GM21529 (cell line): ENCODE results near the gene SOX8.
"Not testable (repeated sequence)": the region's sequence is repeated elsewhere in the genome, so short reads cannot be mapped to it uniquely, and the experiment has no call there.

Experiments used
- ATAC-seq: cut with Tn5 transposase; IDR thresholded peaks from one replicate; pipeline ENCODE4 v1.9.1; 2021; ENCODE audit not compliant: unreplicated experiment

The SOX8 gene

DNA sequence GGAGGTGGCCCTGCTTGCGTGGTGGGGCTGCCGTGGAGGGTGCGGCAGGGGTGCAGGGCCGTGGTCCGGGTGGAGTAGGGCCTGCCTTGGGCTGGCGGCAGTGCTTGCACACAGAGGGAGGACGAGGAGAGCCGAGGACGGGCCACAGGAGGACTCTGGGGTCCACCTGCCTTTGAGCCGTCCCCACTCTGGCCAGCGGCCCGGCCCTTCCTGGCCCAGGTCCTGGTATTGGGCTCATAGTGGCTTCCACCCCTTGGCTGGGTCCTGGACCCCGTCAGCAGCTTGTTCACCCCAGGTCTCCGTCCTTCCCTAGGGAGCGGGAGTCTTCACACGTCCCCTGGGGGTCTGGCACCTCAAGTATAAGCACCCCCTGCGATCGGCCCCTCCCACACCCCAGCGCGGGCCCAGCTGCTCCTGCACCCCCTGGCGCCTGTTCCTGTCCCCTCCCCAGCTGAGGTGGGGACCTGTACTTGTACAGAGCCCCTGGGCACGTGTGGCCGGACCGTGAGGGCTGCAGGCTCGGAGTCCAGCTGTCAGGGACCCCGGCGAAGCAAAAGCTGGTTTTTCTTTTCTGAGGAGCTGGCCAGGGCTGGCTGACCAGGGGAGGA is 40.1 kb downstream of the SOX8 start:
- ATAC-seq = no peak

DNA sequence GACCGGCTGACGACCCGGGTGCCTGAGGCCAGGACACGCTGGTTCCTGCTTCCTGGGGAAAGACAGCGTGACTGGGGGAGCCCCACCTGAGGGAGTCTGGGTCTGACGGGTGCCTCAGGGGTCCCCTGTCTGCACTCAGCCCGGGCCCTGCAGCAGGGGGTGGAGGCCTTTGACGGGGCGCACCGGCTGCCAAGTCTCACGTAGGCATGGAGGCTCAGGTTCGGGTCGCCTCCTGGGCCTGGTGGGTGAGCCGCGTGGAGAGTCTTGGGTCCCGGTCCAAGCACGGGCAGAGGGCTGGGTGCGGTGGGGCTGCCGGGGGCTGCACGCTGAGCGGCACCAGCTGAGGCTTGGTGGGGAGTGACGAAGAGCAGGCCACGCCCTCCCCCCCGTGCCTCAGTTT is 40.9 kb downstream of the SOX8 start:
- ATAC-seq = no peak

DNA sequence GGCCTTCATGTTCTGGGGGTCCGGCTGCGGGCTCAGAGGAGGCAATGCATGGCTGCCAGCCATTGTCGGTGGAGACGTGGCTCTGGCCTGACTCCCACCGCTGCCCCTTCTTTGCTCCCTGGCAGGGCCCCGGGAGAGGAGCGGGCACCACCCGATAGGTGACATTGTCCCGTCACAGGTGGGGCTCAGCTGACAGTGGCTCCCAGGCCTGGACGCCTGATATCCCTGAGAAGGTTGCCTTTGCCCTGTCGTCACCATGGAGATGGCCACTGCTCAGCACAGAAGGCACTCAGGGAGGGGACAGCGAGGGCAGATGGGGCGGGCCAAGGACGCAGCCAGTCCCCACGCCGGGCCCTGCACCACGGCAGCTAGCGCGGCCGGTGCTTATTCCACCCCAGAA is 42.6 kb downstream of the SOX8 start:
- ATAC-seq = no peak

DNA sequence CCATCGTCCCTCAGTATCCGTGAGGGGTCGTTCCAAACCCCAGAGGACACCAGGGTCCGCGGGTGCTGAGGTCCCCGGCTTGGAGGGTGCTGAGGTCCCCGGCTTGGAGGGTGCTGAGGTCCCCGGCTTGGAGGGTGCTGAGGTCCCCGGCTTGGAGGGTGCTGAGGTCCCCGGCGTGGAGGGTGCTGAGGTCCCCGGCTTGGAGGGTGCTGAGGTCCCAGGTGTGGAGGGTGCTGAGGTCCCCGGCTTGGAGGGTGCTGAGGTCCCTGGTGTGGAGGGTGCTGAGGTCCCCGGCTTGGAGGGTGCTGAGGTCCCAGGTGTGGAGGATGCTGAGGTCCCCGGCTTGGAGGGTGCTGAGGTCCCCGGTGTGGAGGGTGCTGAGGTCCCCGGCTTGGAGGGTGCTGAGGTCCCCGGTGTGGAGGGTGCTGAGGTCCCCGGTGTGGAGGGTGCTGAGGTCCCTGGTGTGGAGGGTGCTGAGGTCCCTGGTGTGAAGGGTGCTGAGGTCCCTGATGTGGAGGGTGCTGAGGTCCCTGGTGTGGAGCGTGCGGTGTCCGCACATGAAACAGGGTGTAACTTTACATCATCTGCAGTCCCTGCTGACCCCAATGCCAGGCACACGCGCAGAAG is 43.7 kb downstream of the SOX8 start:
- not testable (repeated sequence) for ATAC-seq

DNA sequence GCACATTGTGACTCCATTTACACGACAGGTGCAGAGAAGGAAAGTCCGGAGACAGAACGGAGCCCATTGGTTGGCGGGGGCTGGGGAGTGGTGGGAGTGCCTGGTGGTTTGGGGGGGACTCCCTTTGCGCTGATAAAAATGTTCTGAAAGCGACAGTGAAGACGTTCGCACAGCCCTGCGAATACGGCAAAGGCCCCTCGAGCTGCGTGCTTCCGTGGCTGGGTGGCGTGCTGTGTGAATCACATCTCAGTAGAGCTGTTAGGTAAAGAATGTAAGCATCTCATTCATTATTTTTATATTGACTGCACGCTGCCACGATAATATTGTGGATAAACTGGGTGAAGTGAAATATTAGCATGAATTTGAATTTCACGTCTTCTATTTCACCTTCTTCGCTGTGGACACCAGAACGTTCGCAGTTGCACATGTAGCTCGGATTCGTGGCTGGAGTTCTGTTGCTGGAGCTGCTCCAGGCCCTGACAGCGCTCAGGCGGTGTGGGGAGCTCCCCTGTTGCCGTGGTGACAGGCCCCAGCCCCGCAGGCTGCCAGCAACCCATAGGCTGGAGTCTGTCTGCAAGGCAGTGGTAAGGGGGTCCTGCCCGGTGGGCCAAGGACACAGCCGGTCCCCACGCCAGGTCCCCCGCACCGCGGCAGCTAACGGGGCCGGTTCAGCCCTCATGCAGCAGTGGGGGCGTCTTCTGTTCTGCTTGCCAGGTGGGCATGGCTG is 44.6 kb downstream of the SOX8 start:
- ATAC-seq = no peak

DNA sequence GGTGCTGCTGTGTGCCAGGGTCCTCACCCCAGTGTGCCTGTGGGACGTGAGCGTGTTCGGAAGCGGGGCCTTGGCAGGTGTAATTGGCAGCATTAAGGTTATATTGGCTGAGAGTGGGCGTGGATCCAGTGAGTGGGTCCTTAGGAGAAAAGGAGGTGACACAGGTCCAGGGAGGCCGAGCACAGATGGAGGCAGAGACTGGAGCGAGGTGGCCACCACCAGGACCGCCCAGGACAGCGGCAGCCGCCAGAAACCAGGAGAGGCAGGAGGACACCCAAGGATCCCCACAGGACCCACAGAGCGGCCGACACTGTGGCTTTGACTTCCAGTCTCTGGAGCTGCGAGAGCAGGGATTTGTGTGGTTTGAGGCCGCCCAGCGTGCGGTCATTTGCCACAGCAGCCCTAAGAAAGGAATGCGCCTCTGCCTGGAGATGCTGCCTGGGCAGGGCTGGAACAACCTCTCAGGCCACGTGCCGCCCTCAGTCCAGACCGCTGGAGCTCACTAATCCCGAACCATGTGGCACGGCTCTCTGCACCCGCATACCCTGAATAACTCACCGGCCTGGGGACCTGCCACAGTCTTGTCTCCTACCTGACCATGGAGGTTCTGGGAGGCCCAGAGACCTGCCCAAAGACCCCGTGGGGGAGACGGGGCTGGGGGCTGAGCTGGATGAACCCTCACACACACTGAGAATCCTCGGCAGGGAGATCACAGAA is 45.4 kb downstream of the SOX8 start:
- ATAC-seq = no peak

DNA sequence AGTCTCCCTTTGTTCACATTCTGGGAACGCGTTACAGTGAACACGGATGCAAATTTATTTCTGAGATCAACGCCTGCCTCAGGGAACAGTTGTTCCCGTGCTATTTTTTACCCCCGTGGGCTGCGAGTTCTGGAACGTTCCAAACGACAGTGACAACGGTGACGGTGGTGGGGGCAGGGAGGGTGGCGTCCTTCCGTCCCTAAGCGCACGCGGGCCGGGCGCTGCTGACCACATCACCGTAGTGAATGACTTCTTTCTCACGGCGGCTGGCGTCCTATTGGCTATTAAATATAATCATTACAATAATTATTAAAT is 45.9 kb downstream of the SOX8 start:
- no peak for ATAC-seq

DNA sequence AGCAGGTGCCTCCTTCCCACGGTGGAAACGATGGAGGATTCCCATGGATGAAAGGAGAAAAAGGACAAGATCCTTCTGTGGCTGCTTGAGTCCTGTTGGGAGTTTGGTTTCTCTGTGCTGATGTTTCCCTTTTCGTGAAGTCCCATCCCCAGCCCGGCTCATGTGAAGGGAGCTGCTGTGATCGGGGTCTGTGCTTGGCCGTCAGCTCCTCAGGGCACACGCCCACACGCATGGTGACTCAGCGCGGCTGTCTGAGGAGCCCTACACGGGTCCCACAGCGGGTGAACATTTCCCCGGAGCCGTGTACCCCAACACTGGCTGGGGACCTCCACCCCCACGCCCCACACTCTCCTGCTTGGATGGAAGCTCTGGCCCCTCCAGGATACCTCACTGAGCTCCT is 46.5 kb downstream of the SOX8 start:
- ATAC-seq = no peak

DNA sequence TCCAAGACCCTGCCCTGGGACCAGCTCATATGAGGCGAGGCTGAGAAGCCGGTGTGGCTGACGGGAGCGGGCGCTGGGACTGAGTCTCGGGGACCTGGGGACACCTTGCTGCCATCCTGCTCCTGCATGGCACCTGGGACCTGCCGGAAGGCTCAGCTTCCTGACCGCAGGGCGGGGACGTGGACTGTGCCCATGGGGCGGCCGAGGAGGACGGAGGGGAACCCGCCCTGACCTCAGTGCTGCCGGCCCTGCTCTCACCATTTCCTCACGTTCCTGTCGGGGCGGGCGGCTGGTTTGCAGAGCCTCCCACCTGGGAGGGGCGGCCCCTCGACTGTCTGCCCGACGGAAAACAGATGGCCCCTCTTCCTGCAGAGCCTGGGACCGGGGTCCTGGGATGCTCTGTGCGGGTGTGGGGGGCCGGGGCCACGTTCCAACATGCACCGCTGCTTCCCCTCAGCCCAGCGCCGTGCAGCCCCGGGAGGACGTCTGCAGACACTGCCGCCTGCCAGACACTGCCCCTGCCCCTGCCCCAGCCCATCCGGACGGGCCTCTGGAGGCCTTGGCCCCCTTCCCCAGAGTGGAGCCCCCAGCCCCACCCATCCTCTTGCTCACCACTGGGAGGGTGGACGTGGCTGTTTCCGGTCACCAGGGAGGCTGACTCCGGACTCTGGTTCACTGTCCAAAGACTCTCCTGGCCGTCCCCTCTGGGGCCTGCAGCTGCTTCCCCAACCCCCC is 47.1 kb downstream of the SOX8 start:
- no peak for ATAC-seq

DNA sequence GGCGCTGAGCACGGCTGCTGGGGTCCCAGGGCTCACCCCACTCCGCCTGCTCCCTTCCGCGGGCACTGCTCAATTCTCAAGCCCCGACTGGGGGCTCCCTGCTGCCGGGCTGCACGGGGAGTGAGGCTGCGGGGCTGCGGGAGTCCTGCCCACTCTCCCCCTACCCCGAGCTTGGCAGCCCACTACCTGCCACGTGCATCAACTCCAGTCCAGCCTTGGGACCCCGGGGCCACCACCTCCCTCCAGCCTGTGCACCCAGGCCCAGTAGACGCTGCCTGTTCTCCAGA is 47.6 kb downstream of the SOX8 start:
- no peak for ATAC-seq

DNA sequence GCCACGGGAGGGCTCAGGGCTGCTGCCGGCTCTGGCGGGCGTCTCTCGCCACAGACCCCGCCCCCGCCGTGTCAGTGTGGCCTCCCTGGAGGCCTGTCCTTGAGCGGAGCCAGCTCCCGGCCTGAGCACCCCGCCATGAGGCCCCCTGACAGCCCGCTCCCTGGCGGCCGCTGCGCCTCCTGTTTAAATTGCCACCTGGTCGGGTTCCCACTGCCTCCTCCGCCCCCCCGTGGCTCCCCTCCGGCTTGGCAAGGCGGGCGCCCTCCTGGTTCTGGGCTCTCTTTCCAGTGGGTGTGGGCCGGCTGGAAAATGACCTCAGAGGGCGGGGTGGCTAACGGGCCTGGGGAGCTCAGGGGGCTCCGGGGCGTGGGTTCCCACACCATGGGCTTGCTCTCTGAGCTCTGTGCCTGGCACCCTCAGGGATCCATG is 48.9 kb downstream of the SOX8 start:
- ATAC-seq = no peak

DNA sequence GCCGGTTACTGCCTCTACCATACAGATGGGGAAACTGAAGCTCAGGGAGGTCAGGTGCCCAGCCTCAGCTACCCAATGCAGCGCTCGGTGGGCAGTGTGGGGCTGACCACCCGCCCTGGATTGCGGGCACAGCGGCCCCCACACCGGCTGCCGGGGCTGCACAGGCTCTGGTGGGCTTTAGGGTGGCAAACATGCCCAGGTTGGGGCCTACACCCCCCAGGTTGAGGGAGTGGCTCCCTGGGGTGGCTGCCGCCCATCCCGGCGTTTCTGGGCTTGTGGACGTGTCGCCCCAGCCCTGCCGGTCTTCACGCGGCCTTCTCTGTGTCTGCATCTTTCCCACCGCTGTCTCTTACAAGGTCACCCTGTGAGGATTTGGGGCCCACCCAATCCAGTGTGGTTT is 50.1 kb downstream of the SOX8 start:
- ATAC-seq = no peak

DNA sequence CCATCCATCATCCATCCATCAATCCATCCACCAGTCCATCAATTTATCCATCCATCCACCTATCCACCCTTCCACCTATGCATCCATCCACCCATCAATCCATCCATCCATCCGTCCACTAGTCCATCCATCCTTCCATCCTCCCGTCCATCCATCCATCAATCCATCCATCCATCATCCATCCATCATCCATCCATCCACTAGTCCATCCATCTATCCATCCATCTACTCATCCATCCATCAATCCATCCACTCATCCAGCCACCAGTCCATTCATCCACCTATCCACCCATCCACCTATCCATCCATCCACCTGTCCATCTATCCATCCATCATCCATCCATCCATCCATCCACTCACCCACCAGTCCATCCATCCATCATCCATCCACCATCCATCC is 51.0 kb downstream of the SOX8 start:
- no peak for ATAC-seq

DNA sequence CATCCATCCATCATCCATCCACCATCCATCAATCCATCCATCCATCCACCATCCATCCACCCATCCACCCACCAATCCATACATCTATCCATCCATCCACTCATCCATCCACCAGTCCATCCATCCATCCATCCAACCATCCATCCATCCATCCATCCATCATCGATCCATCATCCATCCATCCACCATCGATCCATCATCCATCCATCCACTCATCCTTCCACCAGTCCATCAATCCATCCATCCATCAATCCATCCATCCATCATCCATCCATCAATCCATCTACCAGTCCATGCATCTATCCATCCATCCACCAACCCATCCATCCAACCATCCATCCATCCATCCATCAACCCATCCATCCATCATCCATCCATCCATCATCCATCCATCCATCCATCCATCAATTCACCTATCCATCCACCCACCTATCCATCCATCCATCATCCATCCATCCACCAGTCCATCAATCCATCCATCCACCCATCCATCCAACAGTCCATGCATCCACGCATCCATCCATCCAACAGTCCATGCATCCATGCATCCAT is 51.6 kb downstream of the SOX8 start:
- ATAC-seq = no peak

DNA sequence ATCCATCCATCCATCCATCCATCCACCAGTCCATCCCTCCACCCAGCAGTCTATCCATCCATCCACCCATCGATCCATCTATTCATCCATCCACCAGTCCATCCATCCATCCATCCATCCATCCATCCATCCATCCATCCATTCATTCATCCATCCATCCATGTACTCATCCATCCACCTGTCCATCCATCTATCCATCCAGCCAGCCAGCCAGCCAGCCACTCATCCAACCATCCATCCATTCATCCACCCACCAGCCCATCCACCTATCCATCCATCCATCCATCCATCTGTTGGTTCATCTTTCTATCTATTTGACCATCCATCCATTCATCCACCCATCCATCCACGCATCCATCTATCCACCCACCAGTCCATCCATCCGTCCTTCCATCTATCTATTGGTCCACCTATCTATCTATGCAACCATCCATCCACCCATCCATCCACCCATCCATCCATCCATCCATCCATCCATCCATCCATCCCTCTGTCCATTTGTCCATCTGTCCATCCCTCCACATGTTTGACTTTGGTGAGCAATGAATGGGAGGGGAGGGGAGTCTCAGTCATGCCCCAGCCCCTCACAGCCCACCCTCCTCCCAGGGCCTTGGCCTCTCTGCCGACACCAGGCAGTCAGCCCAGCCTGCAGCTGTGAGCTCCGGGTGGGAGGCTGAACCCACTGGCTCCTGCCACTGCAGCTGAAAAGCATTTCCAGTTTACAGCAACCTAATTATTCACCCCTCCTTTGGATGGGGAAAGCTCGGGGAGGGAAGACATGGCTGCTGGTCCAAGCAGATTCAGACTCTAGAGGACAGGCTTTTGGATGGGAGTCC is 52.9 kb downstream of the SOX8 start:
- ATAC-seq = no peak

DNA sequence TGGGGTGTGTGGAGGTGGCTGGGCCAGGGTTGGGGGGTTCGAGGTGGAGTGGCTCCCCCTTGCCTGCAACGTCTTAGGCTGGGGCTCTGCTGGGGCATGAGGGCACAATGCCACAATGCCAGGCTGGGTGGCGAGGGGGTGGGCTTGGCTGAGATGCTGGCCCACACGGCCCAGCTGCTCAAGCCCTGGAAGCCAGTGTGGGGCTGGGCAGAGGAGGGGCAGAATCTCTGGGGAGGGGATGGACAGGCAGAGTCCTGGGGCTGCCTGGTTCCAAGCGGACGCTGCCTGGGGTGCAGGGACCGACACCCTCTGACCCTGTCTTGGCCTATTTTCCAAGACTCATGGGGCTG is 53.5 kb downstream of the SOX8 start:
- no peak for ATAC-seq

DNA sequence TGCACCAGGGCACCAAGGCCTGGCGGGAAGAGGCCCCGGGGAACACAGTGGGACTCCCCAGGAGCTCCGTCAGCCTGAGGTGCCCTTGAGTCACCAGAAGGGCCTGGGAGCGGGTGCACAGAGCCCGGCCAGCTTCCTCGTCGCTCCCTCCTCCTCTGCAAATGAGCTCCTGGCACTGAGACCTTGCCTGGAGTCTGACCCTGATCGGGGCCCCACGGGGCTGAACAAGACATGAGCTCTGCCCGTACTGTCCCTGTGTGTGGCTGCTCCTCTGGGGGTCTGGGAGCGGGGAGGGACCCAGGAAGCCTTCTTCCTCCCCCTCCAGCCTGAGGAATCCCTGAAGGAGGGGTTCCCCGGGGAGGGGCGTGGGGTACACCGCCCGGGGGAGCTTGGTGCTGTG is 54.6 kb downstream of the SOX8 start:
- ATAC-seq = no peak
